Retinal pigment epithelial cell (primary cell): ENCODE data around the gene CCDC40.
A peak's percentile ranks its signal among the peaks of the same experiment; 100 is the strongest.

Source experiments
- DNase-seq: peaks from one replicate; pipeline ENCODE4 v3.0.0-alpha.2; 2010; ENCODE audit warnings: low read depth
- H3K4me3 ChIP-seq: 2 replicates; pipeline ENCODE4 v1.5.1; 2011; ENCODE audit warnings: mild to moderate bottlenecking, low read length, control low read depth, moderate library complexity
- TF ChIP-seq, protein P1 (sequence below): conservative IDR thresholded peaks from 2 replicates; pipeline ENCODE4 v1.5.1; 2011; ENCODE audit warnings: low read depth, low read length, control low read depth, inconsistent platforms

The CCDC40 gene

DNA sequence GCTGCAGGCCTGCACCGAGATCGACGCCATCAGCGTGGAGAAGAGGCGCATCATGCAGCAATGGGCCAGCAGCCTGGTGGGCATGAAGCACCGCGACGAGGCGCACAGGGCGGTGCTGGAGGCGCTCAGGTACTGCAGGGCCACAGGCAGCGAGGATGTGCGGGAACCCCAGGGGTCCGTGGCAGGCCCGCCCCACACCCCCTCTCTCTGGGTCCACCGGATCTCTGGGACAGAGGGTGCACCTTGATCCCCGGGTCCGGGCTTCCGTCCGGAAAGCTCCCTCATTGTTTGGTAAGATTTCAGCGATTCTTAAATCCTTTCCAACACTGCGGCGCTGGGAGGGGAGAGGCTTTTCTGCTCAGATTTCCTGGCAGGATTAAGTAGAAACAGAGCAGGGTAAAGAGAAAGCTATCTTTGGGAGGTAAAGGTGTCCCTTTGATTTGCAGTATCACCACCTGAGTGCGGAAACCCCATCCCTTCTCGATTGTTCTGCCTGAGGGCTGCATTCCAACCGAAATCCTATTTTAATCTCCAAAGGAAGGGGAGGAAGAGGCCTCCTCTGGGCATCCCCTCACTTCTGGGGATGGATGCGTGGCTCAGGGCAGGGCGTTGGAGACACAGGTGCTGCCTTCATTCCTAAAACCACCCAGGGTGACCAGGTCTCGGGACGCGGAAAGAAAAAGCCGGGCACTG, 29.2 kb downstream of the CCDC40 start:
- TF ChIP-seq, protein P1, sequence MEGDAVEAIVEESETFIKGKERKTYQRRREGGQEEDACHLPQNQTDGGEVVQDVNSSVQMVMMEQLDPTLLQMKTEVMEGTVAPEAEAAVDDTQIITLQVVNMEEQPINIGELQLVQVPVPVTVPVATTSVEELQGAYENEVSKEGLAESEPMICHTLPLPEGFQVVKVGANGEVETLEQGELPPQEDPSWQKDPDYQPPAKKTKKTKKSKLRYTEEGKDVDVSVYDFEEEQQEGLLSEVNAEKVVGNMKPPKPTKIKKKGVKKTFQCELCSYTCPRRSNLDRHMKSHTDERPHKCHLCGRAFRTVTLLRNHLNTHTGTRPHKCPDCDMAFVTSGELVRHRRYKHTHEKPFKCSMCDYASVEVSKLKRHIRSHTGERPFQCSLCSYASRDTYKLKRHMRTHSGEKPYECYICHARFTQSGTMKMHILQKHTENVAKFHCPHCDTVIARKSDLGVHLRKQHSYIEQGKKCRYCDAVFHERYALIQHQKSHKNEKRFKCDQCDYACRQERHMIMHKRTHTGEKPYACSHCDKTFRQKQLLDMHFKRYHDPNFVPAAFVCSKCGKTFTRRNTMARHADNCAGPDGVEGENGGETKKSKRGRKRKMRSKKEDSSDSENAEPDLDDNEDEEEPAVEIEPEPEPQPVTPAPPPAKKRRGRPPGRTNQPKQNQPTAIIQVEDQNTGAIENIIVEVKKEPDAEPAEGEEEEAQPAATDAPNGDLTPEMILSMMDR, result no peak
- no peak overlapping the region for H3K4me3 ChIP-seq
- no peak for DNase-seq

DNA sequence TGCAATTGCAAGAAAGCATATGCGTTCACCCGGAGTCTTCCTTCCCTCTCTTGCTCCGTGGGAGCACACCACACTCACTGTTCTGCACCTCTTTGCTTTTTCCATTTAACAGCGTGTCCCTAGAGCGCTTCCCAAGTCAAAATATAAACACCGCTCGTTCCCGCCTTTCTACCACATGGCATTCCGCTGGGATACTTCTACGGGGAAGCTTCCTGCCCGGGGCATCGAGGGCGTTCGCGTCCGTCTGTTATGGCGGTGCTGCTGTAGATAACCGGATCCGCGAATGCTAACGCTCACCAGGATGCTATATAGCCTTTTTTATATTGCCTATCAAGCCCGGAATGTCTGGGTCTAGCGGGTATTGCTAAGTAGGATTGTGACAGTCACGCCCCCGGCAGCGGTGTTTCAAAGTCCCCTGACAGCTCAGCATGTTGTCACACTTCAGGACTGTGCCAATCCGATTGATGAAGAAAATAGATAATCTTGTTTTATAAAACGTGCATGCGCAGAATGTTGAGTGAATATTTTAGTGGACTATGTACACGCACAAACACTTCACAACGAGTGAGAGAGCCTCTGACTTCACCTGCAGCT, 31.0 kb downstream of the CCDC40 start:
- TF ChIP-seq, protein P1, result no peak
- H3K4me3 ChIP-seq, result no peak overlapping the region
- no peak for DNase-seq

DNA sequence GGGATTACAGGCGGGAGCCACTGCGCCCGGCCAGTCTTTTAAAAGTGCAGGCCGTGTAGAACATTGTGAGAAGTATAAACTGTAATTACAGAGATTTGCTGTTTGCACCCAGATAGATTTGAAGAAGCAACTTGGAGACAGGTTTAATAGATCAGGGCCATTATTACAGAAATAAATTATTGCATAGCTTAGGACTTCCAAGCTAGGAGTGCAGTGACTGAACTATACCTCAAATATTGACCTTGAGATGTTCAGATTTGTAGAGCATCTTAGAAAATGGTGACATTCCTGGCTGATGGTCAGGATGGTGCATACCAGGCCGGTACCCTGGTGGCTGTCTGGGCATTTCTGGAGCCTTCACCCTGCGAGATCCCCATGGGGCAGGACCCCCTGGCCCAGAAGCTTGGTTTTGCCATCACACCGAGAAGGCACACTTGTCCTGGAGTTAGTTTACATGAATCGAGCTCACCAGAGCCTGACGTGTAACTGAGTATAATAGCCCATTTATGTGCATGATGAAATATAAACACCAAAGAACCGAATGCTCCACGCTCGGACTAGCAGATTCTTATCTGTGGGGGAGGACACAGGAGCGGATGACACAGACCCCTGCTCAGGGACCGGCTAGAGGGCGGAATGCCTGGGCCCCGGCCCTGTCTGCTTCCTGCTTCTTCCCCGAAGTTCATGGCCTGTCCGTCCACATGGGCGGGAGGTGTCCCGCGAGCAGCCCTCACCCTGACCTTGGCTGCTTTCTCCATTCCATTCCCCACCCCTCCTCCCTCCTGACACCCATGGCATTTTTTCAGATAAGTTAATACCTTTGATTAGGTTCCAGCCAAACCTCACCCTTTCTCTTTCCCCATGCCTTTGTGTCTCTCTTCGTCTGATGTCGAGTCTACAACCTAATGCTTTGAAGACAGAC, 32.1 kb downstream of the CCDC40 start:
- TF ChIP-seq, protein P1, result no peak
- no peak overlapping the region for H3K4me3 ChIP-seq
- DNase-seq, result peak; percentile 45

DNA sequence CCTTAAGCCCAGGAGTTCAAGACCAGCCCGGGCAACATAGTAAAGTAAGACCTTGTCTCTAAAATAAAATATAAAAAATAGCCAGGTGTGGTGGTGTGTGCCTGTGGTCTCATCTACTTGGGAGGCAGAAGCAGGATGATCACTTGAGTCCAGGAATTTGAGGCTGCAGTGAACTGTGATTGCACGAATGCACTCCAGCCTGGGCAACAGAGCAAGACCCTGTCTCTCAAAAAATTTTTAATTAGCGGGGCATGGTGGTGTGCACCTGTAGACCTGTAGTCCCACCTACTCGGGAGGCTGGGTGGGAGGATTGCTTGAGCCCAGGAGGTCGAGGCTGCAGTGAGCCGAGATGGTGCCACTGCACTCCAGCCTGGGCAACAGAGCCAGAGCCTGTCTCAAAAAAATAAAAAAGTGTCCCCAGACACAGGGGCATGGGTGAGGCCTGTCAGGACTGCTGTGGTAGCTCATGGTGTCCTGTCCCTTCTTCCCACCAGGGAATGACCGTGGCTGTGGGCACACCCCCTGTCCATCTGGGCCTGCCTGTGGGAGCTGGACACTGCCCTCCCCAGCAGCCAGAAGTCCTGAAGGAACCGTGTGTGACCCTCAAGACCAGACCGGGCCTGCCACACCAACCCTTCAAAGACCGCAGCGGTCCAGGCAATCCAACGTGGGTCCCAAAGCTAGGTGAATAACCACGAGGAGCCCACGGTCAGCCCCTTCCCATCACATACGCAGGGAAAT, 34.1 kb downstream of the CCDC40 start:
- DNase-seq, result no peak
- no peak overlapping the region for H3K4me3 ChIP-seq
- TF ChIP-seq, protein P1, result no peak

DNA sequence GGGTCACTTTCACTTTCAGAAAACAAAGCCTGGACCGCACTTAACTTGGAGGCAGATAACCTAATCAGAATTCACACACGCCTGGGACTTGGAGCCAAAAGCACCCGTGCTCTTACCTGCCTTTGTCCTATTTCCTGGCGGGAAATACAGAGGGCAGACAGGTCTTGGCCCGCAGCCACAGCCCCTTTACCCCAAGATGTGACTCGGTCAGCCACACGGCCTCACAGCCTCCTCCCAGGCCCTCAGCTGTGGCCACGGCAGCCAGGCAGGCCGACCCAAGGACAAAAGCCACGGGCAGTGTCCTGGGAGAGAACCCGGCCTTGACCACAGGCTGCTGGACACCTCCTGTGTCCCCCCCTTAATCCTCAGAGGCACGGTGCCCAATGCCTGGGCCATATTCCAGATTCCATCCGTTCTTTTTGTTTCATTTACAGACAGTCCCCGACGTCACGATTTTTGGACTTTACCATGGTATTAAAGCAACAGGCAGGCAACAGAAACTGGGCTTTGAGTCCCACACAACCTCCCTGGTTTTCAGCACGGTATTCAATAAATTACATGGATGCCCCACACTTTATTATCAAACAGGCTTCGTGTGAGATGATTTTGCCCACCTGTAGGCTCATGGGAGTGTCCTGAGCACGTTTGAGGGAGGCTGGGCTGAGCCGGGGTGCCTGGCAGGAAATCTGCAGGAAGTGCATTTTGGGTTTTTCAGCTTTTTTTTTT, 34.8 kb downstream of the CCDC40 start:
- no peak overlapping the region for H3K4me3 ChIP-seq
- DNase-seq, result peak; percentile 34
- TF ChIP-seq, protein P1, result no peak

GRCh38 chr17:80072410-80072809, 36.0 kb downstream of the CCDC40 start:
- H3K4me3 ChIP-seq, result no peak overlapping the region
- DNase-seq, result no peak
- TF ChIP-seq, protein P1, result no peak
